NCI-H2081 treated with DMSO at 0.1 percent for 48 hours (cell line): ENCODE data around the gene ANKHD1.

Experiments used
- DNase-seq: peaks from one replicate; lab custom pipeline; 2025; lab: John Stamatoyannopoulos, UW

Gene ANKHD1

GRCh38 chr5:140401362-140402257 lies at the start of gene ANKHD1:
TSS of gene ANKHD1 (plus strand) at chr5:140401833. CDS start at chr5:140401968, 135 bp downstream.
- peak; percentile 88 for DNase-seq

GRCh38 chr5:140355546-140355945 lies 46.1 kb upstream of the ANKHD1 start:
- DNase-seq = no peak

- no peak for DNase-seq
Measured at GRCh38 chr5:140356853-140357725, 44.5 kb upstream of the ANKHD1 start.

GRCh38 chr5:140357726-140358093 lies 43.9 kb upstream of the ANKHD1 start:
- peak; percentile 21 for DNase-seq

- no peak for DNase-seq
Measured at GRCh38 chr5:140358738-140359310, 42.8 kb upstream of the ANKHD1 start.

- no peak for DNase-seq
Measured at GRCh38 chr5:140360101-140360500, 41.5 kb upstream of the ANKHD1 start, which contains the start of gene SLC4A9. TSS of gene SLC4A9 (plus strand) at chr5:140360194. CDS start at chr5:140360237, 43 bp downstream.

- DNase-seq = no peak
Measured at GRCh38 chr5:140360681-140361479, 40.8 kb upstream of the ANKHD1 start.

GRCh38 chr5:140361901-140362300 lies 39.7 kb upstream of the ANKHD1 start:
- no peak for DNase-seq

- no peak for DNase-seq
Measured at GRCh38 chr5:140362311-140362710, 39.3 kb upstream of the ANKHD1 start.

GRCh38 chr5:140362875-140363630 lies 38.6 kb upstream of the ANKHD1 start:
- no peak for DNase-seq

GRCh38 chr5:140363631-140364471 lies 37.8 kb upstream of the ANKHD1 start:
- DNase-seq = no peak

- DNase-seq = no peak
Measured at GRCh38 chr5:140364472-140364765, 37.2 kb upstream of the ANKHD1 start.

GRCh38 chr5:140365282-140365681 lies 36.4 kb upstream of the ANKHD1 start:
- no peak for DNase-seq

- no peak for DNase-seq
Measured at GRCh38 chr5:140365941-140366340, 35.7 kb upstream of the ANKHD1 start.

- no peak for DNase-seq
Measured at GRCh38 chr5:140366589-140367255, 34.9 kb upstream of the ANKHD1 start.

- no peak for DNase-seq
Measured at GRCh38 chr5:140367256-140368013, 34.2 kb upstream of the ANKHD1 start.

GRCh38 chr5:140371356-140372151 lies 30.1 kb upstream of the ANKHD1 start:
- DNase-seq = no peak

- DNase-seq = no peak
Measured at GRCh38 chr5:140372971-140373487, 28.6 kb upstream of the ANKHD1 start.
